Measurements from ENCODE around the gene BHLHA15.

The BHLHA15 gene

DNA sequence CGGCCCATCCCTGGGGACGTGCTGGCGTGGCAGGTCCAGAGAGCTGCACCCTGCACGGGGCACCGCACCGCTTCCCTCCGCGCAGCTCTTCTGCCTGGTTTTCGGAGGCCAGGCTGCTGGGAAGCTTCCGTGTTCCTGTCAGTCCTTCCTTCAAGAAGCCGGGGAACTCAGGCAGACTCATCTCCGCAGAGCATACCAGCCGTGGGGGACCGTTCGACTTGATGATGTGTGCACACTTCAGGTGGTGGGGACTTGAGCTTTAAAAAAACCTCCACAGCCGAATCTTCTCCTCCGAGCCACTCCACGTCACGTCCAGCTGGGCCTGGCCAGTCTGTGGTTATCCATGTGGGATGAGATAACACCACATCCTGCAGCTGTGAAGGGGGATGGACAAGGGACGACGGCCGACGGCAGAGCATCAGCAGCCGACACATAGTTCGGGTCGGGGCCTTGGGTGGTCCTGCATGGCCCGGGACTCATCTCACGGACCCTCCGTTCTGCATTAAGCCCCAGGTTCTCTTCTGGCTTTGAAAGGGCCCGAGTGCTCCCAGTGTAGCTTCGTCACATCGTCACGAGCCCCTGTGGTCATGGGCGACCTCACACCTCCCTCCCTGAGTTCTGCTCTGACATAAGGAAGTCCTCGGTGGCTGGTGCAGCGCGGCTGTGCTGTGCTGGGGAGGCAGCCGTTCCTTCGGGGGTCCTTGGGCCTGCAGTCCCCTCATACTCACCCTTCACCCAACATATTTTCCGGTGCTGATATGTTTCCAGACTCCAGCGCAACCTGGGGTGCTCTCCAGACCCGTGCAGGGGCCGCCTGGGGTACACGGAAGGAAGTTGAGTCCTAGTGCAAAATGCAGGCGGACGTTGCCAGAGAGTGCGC, 4.5 kb upstream of the BHLHA15 start:
- no peaks in the 10 kb centered on the region for H3K4me1 ChIP-seq (ENCODE audit: control insufficient read depth, insufficient read depth, low read length)
- H3K27ac ChIP-seq (ENCODE audit: extremely low read depth, low read depth, low read length): no peak overlapping the region
- ChIA-PET POLR2A (interaction anchor here (0.6 kb wide), 1 partner anchor 72 kb away, joined by 3 read pairs; no protein-coding TSS in a partner anchor), CTCF (no interaction called here)
- no peak overlapping the region for H3K4me3 ChIP-seq (ENCODE audit: low read depth, low read length)
- TF ChIP-seq YY2 (tag by site-specific recombination; IDR thresholded peaks at IDR 0.05) (no peak), ZFHX2 (tag by site-specific recombination; conservative IDR thresholded peaks at IDR 0.05) (no peak), ZNF677 (tag by site-specific recombination; IDR thresholded peaks at IDR 0.05) (no peak), ZNF585B (tag by site-specific recombination; IDR thresholded peaks at IDR 0.05) (no peak), KLF1 (tag by site-specific recombination; IDR thresholded peaks at IDR 0.05) (no peak), ZNF132 (tag by site-specific recombination; IDR thresholded peaks at IDR 0.05; ENCODE audit: borderline replicate concordance) (no peak), ZNF211 (tag by site-specific recombination; IDR thresholded peaks at IDR 0.05; ENCODE audit: low read depth) (no peak), ZNF19 (tag by site-specific recombination; IDR thresholded peaks at IDR 0.05; ENCODE audit: low read depth) (no peak), ZNF621 (tag by site-specific recombination; IDR thresholded peaks at IDR 0.05) (no peak), KLF7 (tag by site-specific recombination; IDR thresholded peaks at IDR 0.05; ENCODE audit: borderline replicate concordance) (no peak), ZNF558 (tag by site-specific recombination; IDR thresholded peaks at IDR 0.05) (no peak), ZNF777 (tag by site-specific recombination; IDR thresholded peaks at IDR 0.05; ENCODE audit: borderline replicate concordance) (no peak)
- TF ChIP-seq, protein P1, sequence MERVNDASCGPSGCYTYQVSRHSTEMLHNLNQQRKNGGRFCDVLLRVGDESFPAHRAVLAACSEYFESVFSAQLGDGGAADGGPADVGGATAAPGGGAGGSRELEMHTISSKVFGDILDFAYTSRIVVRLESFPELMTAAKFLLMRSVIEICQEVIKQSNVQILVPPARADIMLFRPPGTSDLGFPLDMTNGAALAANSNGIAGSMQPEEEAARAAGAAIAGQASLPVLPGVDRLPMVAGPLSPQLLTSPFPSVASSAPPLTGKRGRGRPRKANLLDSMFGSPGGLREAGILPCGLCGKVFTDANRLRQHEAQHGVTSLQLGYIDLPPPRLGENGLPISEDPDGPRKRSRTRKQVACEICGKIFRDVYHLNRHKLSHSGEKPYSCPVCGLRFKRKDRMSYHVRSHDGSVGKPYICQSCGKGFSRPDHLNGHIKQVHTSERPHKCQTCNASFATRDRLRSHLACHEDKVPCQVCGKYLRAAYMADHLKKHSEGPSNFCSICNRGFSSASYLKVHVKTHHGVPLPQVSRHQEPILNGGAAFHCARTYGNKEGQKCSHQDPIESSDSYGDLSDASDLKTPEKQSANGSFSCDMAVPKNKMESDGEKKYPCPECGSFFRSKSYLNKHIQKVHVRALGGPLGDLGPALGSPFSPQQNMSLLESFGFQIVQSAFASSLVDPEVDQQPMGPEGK (tag by site-specific recombination; IDR thresholded peaks at IDR 0.05): no peak
- no peaks in the 10 kb centered on the region for H3K9me3 ChIP-seq (ENCODE audit: control insufficient read depth, insufficient read depth, low read depth, low read length)
- H3K36me3 ChIP-seq (ENCODE audit: control insufficient read depth in 2 of 2, insufficient read depth in 1 of 2, low read length in 2 of 2): peaks cover 0 to 24% of the 10 kb centered on the region in 2 experiments; a peak in 2 of 3 replicates

DNA sequence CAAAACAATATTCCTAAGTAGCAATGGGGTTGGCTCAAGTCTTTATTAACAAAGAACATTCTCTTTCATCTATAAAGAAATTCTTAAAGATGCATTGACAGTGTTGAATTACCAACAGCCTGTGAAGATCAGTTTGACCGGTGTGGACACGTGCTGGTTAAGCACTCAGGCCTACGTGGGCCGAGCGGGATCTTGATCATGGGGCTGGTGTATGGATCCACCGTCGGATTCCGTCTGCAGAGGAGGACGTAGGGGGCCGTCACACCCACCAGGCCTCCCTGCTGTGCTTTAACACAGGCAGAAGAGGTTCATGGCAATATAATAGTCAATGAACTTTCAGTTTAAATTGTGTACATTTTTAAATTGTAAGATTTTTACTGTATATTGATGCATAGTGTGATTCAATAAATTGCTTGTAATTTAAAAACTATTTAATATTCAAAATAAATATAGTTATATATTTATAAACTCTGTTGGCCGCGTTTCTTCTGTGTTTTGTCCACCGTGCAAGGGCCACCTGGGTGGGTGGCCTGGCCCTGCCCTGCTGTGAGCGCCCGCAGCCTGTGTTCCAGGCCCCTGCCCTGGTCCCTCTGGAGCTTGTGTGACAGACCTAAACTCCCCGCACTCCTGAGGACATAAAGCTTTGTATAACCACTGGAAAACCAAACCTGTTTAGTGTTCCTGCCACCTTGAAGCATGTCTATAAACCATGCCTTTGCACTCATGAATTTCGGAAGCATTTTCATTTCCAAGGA, 1.9 kb upstream of the BHLHA15 start:
- H3K4me1 ChIP-seq (ENCODE audit: control insufficient read depth, insufficient read depth, low read length): no peaks in the 10 kb centered on the region
- H3K9me3 ChIP-seq (ENCODE audit: control insufficient read depth, insufficient read depth, low read depth, low read length): no peaks in the 10 kb centered on the region
- POLR2A ChIA-PET: no interaction called here
- H3K4me3 ChIP-seq (ENCODE audit: low read depth, low read length): no peak overlapping the region
- H3K27ac ChIP-seq (ENCODE audit: extremely low read depth, low read depth, low read length): no peak overlapping the region
- peaks cover 0 to 24% of the 10 kb centered on the region in 2 experiments; a peak in 2 of 3 replicates for H3K36me3 ChIP-seq (ENCODE audit: control insufficient read depth in 2 of 2, insufficient read depth in 1 of 2, low read length in 2 of 2)
- TF ChIP-seq ZNF639 (tag by site-specific recombination; IDR thresholded peaks at IDR 0.05) (no peak), SCRT2 (tag by site-specific recombination; IDR thresholded peaks at IDR 0.05) (no peak), ZNF121 (tag by site-specific recombination; IDR thresholded peaks at IDR 0.05) (0 out of 2 replicates have a peak, but pooled peaks have one; percentile 28), ZNF548 (tag by site-specific recombination; IDR thresholded peaks at IDR 0.05) (no peak)
- CTCF ChIA-PET: no interaction called here

Measured in HEK293 (cell line).